GM19395 (cell line): ENCODE results near the gene BCL10.

Experiments used
- ATAC-seq: cut with Tn5 transposase; IDR thresholded peaks from one replicate; pipeline ENCODE4 v1.9.1; 2021; ENCODE audit warnings: mild to moderate bottlenecking, moderate library complexity; ENCODE audit not compliant: unreplicated experiment

BCL10 gene

GRCh38 chr1:85224734-85225623 is 51.5 kb downstream of the BCL10 start:
- ATAC-seq, result no peak

DNA sequence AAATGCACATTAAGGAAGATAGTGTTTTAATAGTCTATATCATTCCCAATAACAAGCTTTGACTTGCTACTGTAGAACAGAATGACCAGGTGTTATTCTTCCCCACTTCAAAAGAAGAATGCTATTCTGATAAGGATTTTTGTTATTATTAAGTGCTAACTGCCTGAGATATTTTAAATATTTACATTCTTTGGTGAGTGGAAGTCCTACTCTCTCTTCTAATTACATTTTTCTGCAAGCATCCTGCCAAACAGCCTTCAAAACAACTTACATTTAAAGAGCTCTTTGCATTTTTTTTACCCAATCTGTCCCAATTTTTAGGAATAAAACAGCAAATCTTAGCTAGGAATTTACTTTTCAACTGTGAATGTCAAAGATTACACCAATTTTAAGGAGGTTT is 52.1 kb downstream of the BCL10 start:
- no peak for ATAC-seq

DNA sequence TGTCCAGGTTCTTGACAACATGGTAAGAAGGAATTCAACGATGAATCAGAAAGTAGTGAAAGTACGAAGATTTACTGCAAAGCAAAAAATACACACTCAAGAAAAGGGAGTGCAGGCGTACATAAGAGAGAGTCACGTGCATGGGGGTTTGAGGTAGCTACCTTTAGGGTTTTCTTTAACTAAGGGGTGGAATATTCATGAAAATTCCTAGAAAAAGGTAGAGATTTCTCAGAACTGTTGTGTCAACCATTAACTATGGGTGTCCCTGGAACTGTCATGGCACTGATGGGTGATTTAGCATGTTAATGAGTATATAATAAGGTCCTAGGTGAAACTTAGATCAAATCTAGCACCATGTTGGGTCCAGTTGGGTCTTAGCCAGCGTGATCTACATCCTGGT is 53.1 kb downstream of the BCL10 start:
- no peak for ATAC-seq

GRCh38 chr1:85220756-85221201 is 55.7 kb downstream of the BCL10 start:
- ATAC-seq, result no peak

GRCh38 chr1:85219853-85220610 is 56.4 kb downstream of the BCL10 start:
- ATAC-seq, result no peak

DNA sequence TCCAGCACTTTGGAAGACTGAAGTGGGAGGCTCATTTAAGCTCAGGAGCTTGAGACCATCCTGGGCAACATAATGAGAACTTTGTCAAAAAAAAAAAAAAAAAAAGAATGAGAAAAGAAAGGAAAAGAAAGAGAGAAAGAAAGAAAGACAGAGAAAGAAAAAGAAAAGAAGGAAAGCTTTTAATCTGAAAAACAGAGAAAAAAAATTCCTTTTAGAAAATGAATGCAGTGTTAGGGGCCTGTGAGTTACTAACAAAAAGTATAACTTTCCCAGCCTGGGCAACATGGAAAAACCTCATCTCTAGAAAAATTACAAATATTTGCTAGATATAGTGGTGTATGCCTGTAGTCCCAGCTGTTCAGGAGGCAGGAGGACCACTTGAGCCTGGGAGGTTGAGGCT is 59.7 kb downstream of the BCL10 start:
- no peak for ATAC-seq
